H1 (cell line): ENCODE measurements around the gene TXNDC11. TPM values are rescaled to one million over a fixed set of nuclear protein-coding genes. Genes with fewer than 3 reads are reported as not detected.

Source experiments
- CTCF ChIA-PET: fragments of 300-600 bp; sonication (Branson Sonifier 250); formaldehyde crosslinking; loops from one replicate; lab custom pipeline; 2021; ENCODE audit not compliant: partially characterized antibody; lab: Charles Lee
- POLR2A ChIA-PET: fragments of 300-600 bp; sonication (Branson Sonifier 250); formaldehyde crosslinking; loops from one replicate; lab custom pipeline; 2021; ENCODE audit warnings: inconsistent platforms; ENCODE audit not compliant: partially characterized antibody; lab: Charles Lee
- DNase-seq, 2 experiments: peaks; one replicate each; pipeline versions ENCODE4 v3.0.0 to v3.0.0-alpha.2; 2010 to 2022; ENCODE audit warnings: low spot score in 2 of 2, low read depth in 1 of 2, mixed read lengths in 1 of 2
- FAIRE-seq: peaks from 2 replicates; lab custom pipeline; 2011; peaks lifted over from hg19 to GRCh38; lab: Jason Lieb, UNC
- H2AFZ ChIP-seq: 2 replicates; pipeline ENCODE4 v1.8.1; 2012; ENCODE audit warnings: low read length, inconsistent platforms
- H2AK5ac ChIP-seq: 2 replicates; pipeline ENCODE4 v1.6.1; 2013; ENCODE audit warnings: low read depth, low read length
- H2BK120ac ChIP-seq: replicated peaks from 2 replicates; pipeline ENCODE3; 2013; ENCODE audit warnings: low read depth, low read length, inconsistent platforms
- H2BK12ac ChIP-seq: 2 replicates; pipeline ENCODE4 v1.6.1; 2013; ENCODE audit warnings: low read depth, low read length
- H2BK15ac ChIP-seq: 2 replicates; pipeline ENCODE4 v1.6.1; 2013; ENCODE audit warnings: low read length
- H2BK20ac ChIP-seq: 2 replicates; pipeline ENCODE4 v1.6.1; 2013; ENCODE audit warnings: low read length
- H2BK5ac ChIP-seq: 2 replicates; pipeline ENCODE4 v1.6.1; 2013; ENCODE audit warnings: low read depth, low read length
- H3K14ac ChIP-seq: 2 replicates; pipeline ENCODE4 v1.6.1; 2013; ENCODE audit warnings: inconsistent platforms; ENCODE audit not compliant: insufficient read length
- H3K18ac ChIP-seq: 2 replicates; pipeline ENCODE4 v1.6.1; 2013; ENCODE audit warnings: low read length; ENCODE audit errors: extremely low read depth
- H3K23ac ChIP-seq: 2 replicates; pipeline ENCODE4 v1.6.1; 2013; ENCODE audit warnings: inconsistent platforms; ENCODE audit not compliant: insufficient read length
- H3K23me2 ChIP-seq: 2 replicates; pipeline ENCODE4 v1.6.1; 2013; ENCODE audit warnings: low read depth, low read length
- H3K27ac ChIP-seq: 2 replicates; pipeline ENCODE4 v1.6.1; 2011; ENCODE audit warnings: low read depth, low read length, inconsistent platforms
- H3K27me3 ChIP-seq, 4 experiments: replicated peaks in 1 of 4; 1 replicate in 1 of 4; 2 replicates in 3 of 4; pipeline versions ENCODE4 v1.6.1 to v1.8.1; 2011 to 2013; ENCODE audit warnings: low read length in 3 of 4, mild to moderate bottlenecking in 3 of 4, inconsistent platforms in 2 of 4, mixed read lengths in 2 of 4, moderate library complexity in 1 of 4; ENCODE audit not compliant: control insufficient read depth in 3 of 4, insufficient read depth in 3 of 4; ENCODE audit errors: extremely low read depth in 1 of 4
- H3K36me3 ChIP-seq, 4 experiments: 2 replicates each; pipeline versions ENCODE4 v1.6.1 to v1.8.1; 2011 to 2013; ENCODE audit warnings: mild to moderate bottlenecking in 4 of 4, low read length in 3 of 4, moderate library complexity in 2 of 4, control low read depth in 1 of 4, inconsistent platforms in 1 of 4; ENCODE audit not compliant: insufficient read depth in 4 of 4, control insufficient read depth in 2 of 4
- H3K4ac ChIP-seq: replicated peaks from 2 replicates; pipeline ENCODE3; 2013; ENCODE audit warnings: low read length, low read depth, mixed read lengths, inconsistent platforms; ENCODE audit not compliant: insufficient read length
- H3K4me1 ChIP-seq, 4 experiments: replicated peaks in 1 of 4; 1 replicate in 1 of 4; 2 replicates in 3 of 4; pipeline versions ENCODE4 v1.6.1 to v1.8.1; 2011 to 2013; ENCODE audit warnings: low read length in 3 of 4, inconsistent platforms in 2 of 4, mixed read lengths in 1 of 4; ENCODE audit not compliant: insufficient read depth in 4 of 4, control insufficient read depth in 3 of 4
- H3K4me2 ChIP-seq, 2 experiments: 2 replicates each; pipeline versions ENCODE4 v1.6.1 to v1.8.1; 2011 to 2013; ENCODE audit warnings: low read depth in 2 of 2, low read length in 2 of 2, control low read depth in 1 of 2, inconsistent platforms in 1 of 2, mild to moderate bottlenecking in 1 of 2; ENCODE audit not compliant: insufficient read depth in 1 of 2
- H3K4me3 ChIP-seq, 4 experiments: fragments of 200-600, 300-600 bp in 1 of 4; sonication (generic), shearing (Covaris generic), sonication (Bioruptor Twin) in 1 of 4; 2 replicates each; pipeline versions ENCODE4 v1.5.1 to v1.8.1; 2011 to 2016; ENCODE audit warnings: low read length in 4 of 4, low read depth in 3 of 4, control low read depth in 2 of 4, inconsistent platforms in 2 of 4, mild to moderate bottlenecking in 2 of 4, mixed read lengths in 1 of 4, moderate library complexity in 1 of 4; ENCODE audit not compliant: insufficient read depth in 2 of 4; ENCODE audit errors: extremely low read depth in 1 of 4
- H3K56ac ChIP-seq: replicated peaks from 2 replicates; pipeline ENCODE3; 2013; ENCODE audit warnings: low read depth, mild to moderate bottlenecking, mixed read lengths, low read length, inconsistent platforms; ENCODE audit not compliant: insufficient read length
- H3K79me1 ChIP-seq: 2 replicates; pipeline ENCODE4 v1.6.1; 2013; ENCODE audit warnings: low read depth, low read length, control low read depth
- H3K79me2 ChIP-seq, 2 experiments: 2 replicates each; pipeline versions ENCODE4 v1.6.1 to v1.8.1; 2012 to 2013; ENCODE audit warnings: low read length in 2 of 2, mild to moderate bottlenecking in 2 of 2, inconsistent platforms in 1 of 2; ENCODE audit not compliant: insufficient read depth in 2 of 2, control insufficient read depth in 1 of 2
- H3K9ac ChIP-seq, 4 experiments: replicated peaks in 1 of 4; 1 replicate in 1 of 4; 2 replicates in 3 of 4; pipeline versions ENCODE4 v1.6.1 to v1.8.1; 2011 to 2013; ENCODE audit warnings: low read depth in 3 of 4, low read length in 3 of 4, control low read depth in 2 of 4, mild to moderate bottlenecking in 2 of 4, moderate library complexity in 2 of 4, inconsistent platforms in 1 of 4; ENCODE audit errors: extremely low read depth in 1 of 4
- H3K9me3 ChIP-seq, 2 experiments: 2 replicates each; pipeline versions ENCODE4 v1.6.1 to v1.8.1; 2012 to 2013; ENCODE audit warnings: mild to moderate bottlenecking in 2 of 2, moderate library complexity in 2 of 2, control low read depth in 1 of 2, inconsistent platforms in 1 of 2, low read depth in 1 of 2, low read length in 1 of 2, mixed read lengths in 1 of 2; ENCODE audit not compliant: insufficient read depth in 2 of 2
- H4K20me1 ChIP-seq, 2 experiments: replicated peaks in 1 of 2; 2 replicates each; pipeline versions ENCODE3 to v1.8.1; 2011 to 2013; ENCODE audit warnings: inconsistent platforms in 2 of 2, low read length in 2 of 2, mild to moderate bottlenecking in 1 of 2; ENCODE audit not compliant: insufficient read depth in 2 of 2, control insufficient read depth in 1 of 2
- H4K5ac ChIP-seq: 2 replicates; pipeline ENCODE4 v1.6.1; 2013; ENCODE audit warnings: low read length, low read depth, mixed read lengths, inconsistent platforms; ENCODE audit not compliant: insufficient read length
- H4K8ac ChIP-seq: 2 replicates; pipeline ENCODE4 v1.8.0; 2013; ENCODE audit warnings: mild to moderate bottlenecking, moderate library complexity, low read length, inconsistent platforms; ENCODE audit not compliant: insufficient read depth; ENCODE audit errors: extremely low read depth
- H4K91ac ChIP-seq: replicated peaks from 2 replicates; pipeline ENCODE3; 2013; ENCODE audit warnings: low read length, mixed read lengths, inconsistent platforms; ENCODE audit not compliant: insufficient read length
- POLR2AphosphoS5 ChIP-seq: IDR thresholded peaks from 2 replicates; pipeline ENCODE4 v1.6.1; 2011; ENCODE audit warnings: low read depth, low read length
- WGBS, 2 experiments: shearing (Covaris generic) in 1 of 2; methylation state at CpG; one replicate each; pipeline versions ENCODE4 v1.1.6 to v1.1.7; 2013 to 2015; ENCODE audit warnings: low lambda C conversion rate in 2 of 2, mixed read lengths in 2 of 2, inconsistent platforms in 1 of 2, low coverage in 1 of 2, missing lambda C conversion rate in 1 of 2; ENCODE audit not compliant: insufficient replicate concordance in 2 of 2, insufficient coverage in 1 of 2, insufficient read length in 1 of 2; ENCODE audit errors: extremely low coverage in 1 of 2, missing lambda C conversion rate in 1 of 2; 5-methylcytosine and 5-hydroxymethylcytosine counted together
- polyA plus RNA-seq, 7 experiments: library from polyadenylated mRNA; depleted of rRNA in 3 of 7; stranded (reverse) in 5 of 7; unstranded in 2 of 7; fragments of >200 nt in 5 of 7; fragments of 200-250 nt in 2 of 7; gene quantifications; 1 replicate in 5 of 7; 2 replicates in 1 of 7; 4 replicates in 1 of 7; pipeline versions ENCODE4 v1.2.1 to v1.2.3, GENCODE V29; 2011 to 2013; ENCODE audit warnings: missing spikeins in 2 of 7, mixed read lengths in 2 of 7
- total RNA-seq: library from RNA; stranded (reverse); fragmentation: NEBNext Ultra II Directional; extraction: Animal tissue kit (Norgen Biotek cat#: 25700); gene quantifications from 2 replicates; pipeline ENCODE4 v1.2.1, GENCODE V29; 2021

Gene TXNDC11
- total and polyA plus RNA-seq, 2 of the 8 experiments (the other 6 are each of a cell fraction or from before 2014, with no cell fraction given), result 13.5 to 13.8 TPM

- Histone ChIP-seq H3K4me3 (no peak overlapping the region), H2BK15ac (no peak overlapping the region), H3K9me3 (no peaks in the 10 kb centered on the region), H3K4me2 (no peak overlapping the region), H2BK12ac (no peak overlapping the region), H4K5ac (no peak overlapping the region), H2AFZ (no peak overlapping the region), H3K9ac (no peak overlapping the region), H2BK5ac (no peak overlapping the region), H4K8ac (0 out of 2 replicates have a peak overlapping the region, but pooled peaks have one; percentile 62), H2BK20ac (no peak overlapping the region), H3K79me1 (peaks cover 7% of the 10 kb centered on the region), H3K36me3 (peaks cover 3 to 24% (median 16%) of the 10 kb centered on the region in 4 experiments; a peak in 5 of 8 replicates), H2AK5ac (no peak overlapping the region), H3K27me3 (no peaks in the 10 kb centered on the region), H4K20me1 (peaks cover 1 to 14% of the 10 kb centered on the region in 2 experiments), H3K18ac (no peak overlapping the region), H2BK120ac (no peak overlapping the region), H3K4me1 (peaks cover 0 to 2% (median 0%) of the 10 kb centered on the region in 4 experiments; a peak in 2 of 7 replicates), H3K23me2 (no peaks in the 10 kb centered on the region), H3K27ac (no peak overlapping the region), H3K14ac (no peak overlapping the region), H3K79me2 (no peaks in the 10 kb centered on the region), H4K91ac (no peak overlapping the region), H3K56ac (no peak overlapping the region), H3K4ac (no peak overlapping the region), H3K23ac (no peak overlapping the region)
- TF ChIP-seq POLR2AphosphoS5, result no peak
- FAIRE-seq (no peak), DNase-seq (no peak)
- WGBS, 2 experiments, result 84% methylated on average over 12 of the region's 12 CpGs; no CpG with 5 or more reads in 1 of the 2 experiments
- ChIA-PET CTCF (interaction anchor here (0.6 to 1.1 kb wide), 2 partner anchors 33 to 44 kb away, joined by 4 read pairs; no protein-coding TSS in a partner anchor), POLR2A (interaction anchor here (0.6 to 2.6 kb wide), 3 partner anchors 10 to 369 kb away, joined by 3 to 6 read pairs (median 4); no protein-coding TSS in a partner anchor)
These were observed 60.5 kb downstream of the TXNDC11 start for GRCh38 chr16:11681976-11682654.
